UCSD-AML1 (cell line): ENCODE measurements around the gene CASP14.
"Not testable (repeated sequence)": the region's sequence is repeated elsewhere in the genome, so short reads cannot be mapped to it uniquely, and the experiment has no call there.

Experiments
- DNase-seq: peaks from one replicate; lab custom pipeline; 2025; ENCODE audit not compliant: unreplicated experiment; lab: John Stamatoyannopoulos, UW

Gene CASP14, protein sequence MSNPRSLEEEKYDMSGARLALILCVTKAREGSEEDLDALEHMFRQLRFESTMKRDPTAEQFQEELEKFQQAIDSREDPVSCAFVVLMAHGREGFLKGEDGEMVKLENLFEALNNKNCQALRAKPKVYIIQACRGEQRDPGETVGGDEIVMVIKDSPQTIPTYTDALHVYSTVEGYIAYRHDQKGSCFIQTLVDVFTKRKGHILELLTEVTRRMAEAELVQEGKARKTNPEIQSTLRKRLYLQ

DNA sequence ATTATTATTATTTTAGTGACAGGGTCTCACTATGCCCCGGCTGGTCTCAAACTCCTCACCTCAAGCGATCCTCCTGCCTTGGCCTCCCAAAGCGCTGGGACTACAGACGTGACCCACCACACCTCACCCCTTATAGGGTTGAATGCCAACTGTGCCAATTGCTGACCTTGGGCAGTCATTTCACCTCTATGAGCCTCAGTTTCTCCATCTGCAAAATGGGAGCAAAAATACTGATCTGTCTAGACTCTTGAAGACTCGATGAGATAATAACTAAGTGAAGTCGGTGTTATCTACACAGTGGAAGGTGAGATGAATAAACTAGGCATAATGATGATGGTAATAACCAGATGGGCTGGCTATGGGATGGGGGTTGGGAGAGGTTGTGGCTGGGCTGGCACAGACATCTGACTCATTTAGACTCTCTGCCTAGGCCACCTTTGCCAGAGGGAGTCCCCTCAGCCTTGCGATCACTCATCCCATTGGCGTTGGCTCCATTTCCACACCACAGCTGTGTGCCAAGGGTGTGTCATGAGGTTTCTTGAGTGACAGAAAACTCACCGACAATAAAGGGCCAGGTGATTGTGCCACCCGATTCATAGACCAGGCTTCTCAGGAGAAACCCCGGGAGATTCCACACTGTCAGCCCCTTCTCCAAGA, at the start of gene CASP14:
Gene CASP14, plus strand, starts transcription at position 596 of the 657 bp plus-strand sequence. CDS start 2,772 bp downstream, outside the sequence.
- no peak for DNase-seq

DNA sequence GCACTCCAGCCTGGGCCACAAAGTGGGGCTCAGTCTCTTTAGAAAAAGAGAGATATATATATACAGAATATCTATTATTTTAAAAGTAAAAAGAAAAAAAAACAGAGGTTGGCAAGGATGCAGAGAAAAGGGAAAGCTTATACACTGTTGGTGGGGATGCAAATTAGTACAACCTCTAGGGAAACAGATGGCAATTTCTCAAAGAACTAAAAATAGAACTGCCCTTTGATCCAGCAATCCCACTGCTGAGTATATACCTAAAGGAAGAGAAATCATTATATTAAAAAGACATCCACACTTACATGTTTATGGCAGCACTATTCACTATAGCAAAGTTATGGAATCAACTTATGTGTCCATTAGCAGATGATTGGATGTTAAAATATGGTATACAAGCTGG, 41.0 kb upstream of the CASP14 start:
- DNase-seq, result no peak

DNA sequence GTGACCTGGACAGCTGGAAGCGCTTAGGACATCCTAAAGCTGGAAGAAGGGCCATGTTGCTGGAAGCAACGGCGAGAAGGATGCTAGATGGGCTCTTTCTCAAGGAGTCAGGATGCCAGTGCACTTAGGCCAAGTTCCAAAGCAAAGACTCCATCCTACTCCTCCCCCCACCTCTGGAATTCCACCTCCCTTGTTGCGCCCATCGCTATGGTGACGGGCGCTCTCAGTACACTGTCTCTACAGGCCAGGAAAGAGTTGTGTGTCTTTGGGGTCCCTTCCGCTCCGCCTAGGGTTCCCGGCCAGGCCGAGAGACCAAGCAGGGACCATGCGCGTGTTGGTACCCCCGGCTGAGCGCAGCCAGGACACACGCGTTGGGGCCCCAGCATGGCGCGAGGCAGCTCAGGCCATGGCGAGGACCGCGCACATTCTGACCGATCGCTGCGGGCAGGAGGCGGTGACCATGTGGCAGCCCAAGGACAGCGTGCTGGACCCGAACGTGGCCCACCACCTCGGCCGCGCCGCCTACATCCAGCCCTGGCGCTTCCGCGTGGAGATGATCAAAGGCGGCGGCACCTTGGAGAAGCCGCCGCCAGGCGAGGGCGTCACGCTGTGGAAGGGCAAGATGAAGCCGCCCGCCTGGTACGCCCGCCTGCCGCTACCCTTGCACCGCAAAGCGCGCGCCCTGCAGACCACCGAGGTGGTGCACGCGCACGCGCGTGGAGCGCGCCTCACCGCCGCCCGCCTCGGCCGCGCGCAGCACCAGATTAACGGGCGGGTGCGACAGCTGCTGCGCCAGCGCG, 38.6 kb upstream of the CASP14 start:
- DNase-seq, result no peak

DNA sequence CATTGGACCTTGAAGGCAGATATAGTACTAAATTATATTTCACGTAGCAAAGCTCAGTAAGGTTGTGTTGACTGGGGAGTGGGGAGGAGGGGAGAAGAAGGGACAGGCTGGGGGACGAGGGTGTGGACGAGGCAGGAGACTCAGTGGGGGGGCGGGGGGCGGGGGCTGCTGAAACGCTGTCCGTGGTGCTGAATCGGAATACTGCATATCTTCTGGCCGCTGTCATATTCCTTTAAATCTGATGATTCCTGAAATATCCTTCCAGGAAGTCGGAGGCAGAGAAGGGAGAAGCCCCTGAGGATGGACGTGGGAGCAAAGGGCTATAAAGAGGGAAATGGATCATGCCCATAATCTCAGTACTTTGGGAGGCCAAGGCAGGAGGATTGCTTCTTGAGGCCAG, 34.7 kb upstream of the CASP14 start:
- DNase-seq, result no peak

DNA sequence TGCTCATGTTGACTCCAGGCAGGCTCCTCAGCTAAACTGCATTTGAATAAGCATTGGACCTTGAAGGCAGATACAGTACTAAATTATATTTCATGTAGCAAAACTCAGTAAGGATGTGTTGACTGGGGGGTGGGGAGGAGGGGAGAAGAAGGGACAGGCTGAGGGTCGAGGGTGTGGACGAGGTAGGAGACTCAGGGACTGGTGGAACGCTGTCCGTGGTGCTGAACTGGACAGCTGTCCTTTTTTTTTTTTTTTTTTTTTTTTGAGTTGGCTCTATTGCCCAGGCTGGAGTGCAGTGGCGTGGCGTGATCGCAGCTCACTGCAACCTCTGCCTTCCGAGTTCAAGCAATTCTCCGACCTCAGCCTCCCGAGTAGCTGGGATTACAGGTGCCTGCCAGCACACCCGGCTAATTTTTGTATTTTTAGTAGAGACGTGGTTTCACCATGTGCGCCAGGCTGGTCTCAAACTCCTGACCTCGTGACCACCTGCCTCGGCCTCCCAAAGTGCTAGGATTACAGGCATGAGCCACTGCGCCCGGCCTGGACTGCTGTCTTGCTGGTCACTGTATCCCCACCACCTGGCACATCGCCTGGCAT, 33.2 kb upstream of the CASP14 start:
- no peak for DNase-seq

DNA sequence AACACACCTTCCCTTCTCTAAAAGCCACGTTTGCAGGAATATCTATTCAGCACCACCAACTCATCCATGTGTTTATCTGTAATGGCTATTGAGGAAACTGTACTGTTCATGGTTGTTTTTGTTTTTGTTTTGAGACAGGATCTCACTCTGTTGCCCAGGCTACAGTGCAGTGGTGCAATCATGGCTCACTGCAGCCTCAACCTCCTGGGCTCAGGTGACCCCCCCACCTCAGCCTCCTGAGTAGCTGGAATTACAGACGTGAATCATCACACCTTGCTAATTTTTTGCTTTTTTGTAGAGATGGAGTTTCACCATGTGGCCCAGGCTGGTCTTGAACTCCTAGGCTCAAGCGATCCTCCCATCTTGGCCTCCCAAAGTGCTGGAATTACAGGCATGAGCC, 30.4 kb upstream of the CASP14 start:
- not testable (repeated sequence) for DNase-seq

DNA sequence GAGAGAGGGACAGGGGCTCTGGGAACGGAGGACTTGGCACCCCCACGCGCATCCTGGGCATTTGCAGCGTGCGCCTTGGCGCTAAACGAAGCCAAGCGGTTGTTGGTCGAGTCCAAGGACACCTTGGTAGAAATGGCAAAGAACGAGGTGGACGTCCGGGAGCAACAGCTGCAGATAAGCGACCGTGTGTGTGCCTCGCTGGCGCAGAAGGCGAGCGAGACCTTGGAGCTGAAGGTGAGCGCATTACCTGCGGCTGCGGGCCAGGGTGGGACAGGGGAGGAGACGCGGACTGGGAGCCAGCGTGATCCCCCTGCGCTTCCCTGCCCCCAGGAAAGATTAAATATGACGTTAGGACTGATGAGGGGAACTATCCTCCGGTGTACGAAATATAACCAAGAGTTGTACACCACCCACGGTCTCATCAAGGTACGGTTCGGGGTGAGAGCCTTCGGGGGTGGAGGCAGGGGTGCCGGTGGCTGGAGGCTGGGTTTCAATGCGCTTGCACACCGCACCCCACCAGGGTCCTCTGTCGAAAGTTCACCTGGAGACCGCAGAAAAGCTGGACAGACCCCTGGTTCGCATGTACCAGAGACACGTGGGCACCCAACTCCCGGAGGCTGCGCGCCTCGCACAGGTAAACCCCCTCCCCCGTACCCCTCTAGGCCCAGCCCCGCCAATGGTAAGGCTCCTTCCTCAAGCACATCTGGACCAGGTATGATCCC, 27.8 kb upstream of the CASP14 start:
- DNase-seq, result no peak

DNA sequence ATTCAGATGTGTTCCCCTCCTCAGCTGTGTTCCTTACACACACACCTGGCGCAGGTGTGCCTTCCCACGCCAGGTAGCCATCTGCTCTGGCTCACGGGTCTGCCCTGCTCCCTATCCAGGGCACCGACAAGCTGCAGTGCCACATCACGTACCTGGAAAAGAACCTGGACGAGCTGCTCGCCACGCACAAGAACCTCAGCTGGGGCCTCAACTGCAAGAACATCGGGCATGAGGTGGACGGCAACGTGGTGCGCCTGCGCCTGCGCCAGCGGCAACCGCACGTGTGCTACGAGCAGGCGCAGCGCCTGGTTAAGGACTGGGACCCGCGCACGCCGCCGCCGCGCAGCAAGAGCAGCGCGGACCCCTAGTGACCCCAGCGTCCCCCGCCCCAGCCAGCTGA, 26.5 kb upstream of the CASP14 start:
- no peak for DNase-seq

DNA sequence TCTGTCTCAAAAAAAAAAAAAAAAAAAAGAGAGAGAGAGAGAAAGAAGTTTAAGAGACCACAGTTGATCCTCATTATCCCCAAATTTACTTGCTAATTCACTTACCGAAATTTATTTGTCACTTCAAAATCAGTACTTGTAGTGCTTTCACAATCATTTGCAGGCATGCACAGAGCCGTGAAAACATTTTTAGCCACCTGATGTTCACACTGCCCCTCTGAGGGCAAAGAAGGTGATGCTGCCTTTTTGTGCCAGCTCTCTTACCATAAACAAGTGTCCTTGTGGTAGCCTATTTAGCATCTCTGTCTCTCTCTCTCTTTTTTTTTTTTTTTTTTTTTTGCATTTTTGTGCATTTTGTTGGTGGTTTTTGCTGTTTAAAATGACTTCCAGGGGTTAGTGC, 24.1 kb upstream of the CASP14 start:
- DNase-seq, result no peak

DNA sequence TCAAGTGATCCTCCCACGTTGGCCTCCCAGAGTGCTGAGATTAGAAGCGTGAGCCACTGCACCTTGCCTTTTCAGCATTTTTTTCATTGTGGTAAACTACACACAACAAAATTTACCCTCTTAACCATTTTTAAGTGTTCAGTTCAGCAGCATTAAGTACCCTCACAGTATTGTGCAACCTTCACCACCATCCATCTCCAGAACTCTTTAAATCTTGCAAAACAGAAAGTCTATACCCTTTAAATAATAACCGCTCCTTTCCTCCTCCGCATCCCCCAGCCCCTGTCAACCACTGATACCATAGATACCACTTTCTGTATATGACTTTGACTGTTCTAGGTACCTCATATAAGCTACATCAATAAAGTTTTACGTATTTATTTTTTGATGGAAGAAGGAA, 20.8 kb upstream of the CASP14 start:
- no peak for DNase-seq

DNA sequence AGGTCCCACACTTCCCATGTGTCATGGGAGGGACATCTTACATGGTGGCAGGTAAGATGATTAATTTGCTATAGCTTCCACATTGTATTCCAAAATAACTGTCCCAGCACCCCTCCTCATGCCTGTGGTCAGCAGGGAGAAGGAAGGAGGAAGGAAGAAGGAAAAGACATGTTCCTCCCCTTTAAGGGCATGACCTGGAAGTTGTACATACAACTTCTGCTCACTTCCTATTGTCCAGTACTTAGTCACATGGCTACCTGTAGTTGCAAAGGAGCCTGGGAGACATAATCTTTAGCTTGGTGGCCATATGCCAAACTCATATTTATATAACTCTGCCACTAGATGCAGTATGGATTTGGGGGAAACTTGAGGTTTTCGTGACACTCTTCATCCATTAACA, 17.6 kb upstream of the CASP14 start:
- no peak for DNase-seq

DNA sequence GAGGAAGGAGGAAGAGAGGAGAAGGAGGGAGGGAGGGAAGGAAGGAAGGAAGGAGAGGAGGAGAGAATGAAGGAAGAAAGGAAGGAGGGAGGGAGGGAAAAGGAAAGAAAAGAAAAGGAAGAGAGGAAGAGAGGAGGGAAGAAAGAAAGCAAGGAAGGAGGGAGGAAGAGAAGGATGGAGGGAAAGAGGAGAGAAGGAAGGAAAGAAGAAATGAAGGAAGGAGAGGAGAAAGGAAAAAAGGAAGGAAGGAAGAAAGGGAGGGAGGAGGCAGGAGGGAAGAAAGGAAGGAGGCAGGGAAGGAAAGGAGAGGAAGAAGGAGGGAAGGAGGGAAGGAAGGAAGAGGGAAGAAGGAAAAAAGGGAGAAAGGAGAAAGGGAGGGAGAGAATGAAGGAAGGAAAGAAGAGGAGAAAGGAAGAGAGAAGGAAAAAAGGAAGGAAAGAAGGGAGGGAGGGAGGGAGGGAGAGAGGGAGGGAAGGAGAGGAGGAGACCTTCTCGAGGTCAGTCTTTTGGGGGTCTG, 13.4 kb upstream of the CASP14 start:
- DNase-seq, result no peak

DNA sequence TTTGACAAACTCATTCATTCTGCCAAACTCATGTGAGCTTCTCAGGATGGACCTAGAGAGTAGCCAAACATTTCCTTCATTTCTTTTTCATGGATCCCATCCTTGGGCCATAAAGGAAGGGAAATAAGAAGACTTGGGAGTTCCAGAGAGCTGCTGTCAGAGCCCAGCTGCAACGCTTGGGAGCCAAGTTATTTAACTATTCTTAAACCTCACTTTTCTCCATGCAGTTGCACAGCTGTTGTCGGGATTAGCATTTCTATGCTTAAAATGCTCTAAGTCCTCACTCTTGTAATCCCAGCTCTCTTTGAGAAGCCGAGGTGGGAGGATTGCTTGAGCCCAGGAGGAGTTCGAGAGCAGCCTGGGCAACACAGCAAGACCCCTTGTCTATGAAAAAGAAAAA, 11.7 kb upstream of the CASP14 start:
- DNase-seq, result no peak

DNA sequence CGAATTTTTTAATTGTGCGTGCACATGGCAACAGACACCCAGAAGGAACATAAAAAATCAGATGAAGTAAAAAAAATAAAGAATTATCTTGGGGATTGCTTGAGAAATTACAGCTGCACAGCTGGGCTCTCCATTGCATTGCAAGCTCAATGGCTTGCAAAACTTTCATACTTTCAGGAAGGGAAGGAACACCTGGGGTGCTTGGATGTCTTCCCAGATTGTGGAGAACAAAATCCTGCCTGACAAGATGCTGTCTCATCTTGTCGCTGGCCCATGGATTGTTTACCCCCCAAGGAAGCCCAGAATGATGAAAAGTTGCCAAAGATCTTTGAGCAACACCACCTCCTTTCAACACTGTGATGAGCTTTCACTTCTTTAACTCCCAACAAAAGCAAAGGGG, 11.0 kb upstream of the CASP14 start:
- DNase-seq, result no peak

DNA sequence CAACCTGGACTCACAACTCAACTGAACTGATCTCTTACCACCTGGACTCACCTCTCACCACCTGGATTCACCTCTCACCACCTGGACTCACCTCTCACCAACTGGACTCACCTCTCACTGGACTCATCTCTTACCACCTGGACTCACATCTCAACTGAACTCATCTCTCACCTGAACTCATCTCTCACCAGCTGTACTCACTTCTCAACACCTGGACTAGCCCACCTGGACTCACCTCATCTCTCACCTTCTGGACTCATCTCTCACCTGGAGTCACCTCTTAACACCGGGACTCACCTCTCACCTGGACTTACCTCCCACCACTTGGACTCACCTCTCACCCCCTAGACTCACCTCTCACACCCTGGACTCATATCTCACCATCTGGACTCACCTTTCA, 7.3 kb upstream of the CASP14 start:
- DNase-seq, result no peak

DNA sequence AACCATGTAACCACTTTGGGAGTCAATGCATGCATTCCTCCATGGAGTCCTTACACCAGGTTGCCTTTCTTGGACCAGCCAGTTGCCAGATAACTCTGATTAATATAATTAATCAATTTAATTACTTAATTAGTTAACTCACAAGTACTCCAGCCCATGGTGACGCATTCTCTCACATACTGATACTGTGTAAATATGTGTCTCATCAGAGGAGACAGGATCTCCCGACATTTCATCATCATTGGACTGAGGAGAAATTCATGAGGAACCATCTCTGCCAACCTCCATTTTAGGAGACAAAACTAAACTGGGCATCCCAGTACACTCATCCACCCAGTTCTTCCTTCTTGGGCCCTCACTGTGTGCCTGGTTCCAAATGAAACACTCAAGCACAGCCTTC, 6.5 kb upstream of the CASP14 start:
- DNase-seq, result no peak

DNA sequence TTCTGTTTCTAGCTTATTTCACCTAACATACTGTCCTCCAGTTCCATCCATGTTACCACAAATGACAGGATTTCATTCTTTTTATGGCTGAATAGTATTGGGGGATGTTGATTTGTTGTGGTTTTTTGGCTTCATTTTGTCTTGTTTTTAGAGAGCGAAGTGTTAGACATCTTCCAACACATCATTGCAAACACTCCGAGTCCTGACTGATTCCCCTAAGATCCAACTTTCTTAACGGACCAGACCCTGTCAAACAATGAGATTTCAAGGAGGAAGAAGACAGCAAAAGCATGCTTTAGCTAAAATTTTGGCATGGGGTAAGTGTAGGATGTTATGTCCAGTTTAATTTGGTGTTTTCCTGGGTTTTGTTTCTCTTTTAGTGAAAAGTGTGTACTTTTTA, 3.8 kb upstream of the CASP14 start:
- no peak for DNase-seq

DNA sequence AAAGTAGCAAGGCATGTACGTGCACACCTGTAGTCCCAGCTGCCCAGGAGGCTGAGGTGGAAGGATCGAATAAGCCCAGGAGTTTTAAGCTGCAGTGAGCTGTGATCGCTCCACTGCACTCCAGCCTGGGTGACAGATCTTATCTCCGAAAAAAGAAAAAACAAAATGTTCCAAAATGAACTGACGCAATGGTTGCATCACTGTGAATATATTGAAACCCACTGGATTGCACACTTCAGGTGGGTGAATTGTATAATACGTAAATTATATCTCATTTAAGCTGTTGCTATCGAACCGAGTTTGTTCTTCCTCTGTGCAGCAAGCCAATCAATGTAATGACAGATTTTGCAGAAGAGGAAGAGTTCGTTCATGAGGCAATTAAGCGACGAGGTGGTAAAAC, 1.6 kb upstream of the CASP14 start:
- no peak for DNase-seq

DNA sequence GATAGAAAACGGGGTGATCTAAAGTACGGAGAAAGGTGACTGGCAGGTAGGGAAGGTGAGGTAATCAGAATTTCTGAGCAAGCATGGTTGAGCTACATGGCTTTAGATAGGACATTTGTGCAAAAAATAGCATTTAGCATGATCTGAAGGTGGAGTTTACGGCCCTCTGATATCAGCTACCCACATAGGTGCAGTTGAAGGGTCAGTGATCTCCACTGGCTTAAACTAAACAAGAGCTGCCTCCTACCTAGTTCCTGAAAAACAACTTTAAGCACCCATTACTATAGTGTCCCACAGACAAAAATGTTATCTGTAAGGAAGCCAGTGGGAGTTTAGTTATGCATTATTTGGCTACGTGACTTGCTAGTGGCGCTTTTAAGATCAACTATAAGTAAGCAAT, 1.2 kb upstream of the CASP14 start:
- DNase-seq, result no peak

DNA sequence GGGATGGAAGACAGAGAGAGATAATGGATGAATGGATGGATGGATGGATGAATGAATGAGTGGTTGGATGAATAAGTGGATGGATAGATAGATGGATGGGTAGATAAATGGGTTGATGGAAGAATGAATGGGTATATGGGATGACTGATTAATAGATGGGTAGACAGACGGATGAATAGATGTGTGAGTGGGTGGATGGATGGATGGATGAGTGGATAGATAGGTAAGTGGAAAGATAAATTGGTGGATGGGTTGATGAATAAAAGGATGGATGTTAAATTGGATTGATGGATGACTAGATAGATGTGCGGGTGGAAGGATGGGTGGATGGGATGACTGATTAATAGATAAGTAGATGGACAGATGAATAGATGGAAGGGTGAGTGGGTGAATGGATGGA, 1.4 kb downstream of the CASP14 start:
- no peak for DNase-seq

DNA sequence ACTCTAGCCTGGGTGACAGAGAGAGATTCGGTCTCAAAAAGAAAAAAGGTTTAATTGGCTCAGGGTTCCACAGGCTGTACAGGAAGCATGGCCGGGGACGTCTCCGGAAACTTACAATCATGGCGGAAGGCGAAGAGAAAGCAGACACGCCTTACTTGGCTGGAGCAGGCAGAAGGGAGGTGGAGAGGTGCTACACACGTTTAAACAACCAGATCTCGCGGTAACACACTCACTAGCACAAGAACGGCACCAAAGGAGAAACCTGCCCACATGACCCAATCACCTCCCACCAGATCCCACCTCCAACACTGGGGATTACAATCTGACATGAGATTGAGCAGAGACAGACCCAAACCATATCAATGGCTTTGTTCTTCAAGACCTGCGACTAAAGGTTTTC, 12.8 kb downstream of the CASP14 start:
- DNase-seq, result no peak
